DMS53 treated with DMSO at 0.1 percent for 48 hours (cell line): ENCODE measurements around the gene SMIM44.

ENCODE experiments used
- DNase-seq: peaks from one replicate; lab custom pipeline; 2025; ENCODE audit not compliant: unreplicated experiment; lab: John Stamatoyannopoulos, UW

Gene SMIM44

DNA sequence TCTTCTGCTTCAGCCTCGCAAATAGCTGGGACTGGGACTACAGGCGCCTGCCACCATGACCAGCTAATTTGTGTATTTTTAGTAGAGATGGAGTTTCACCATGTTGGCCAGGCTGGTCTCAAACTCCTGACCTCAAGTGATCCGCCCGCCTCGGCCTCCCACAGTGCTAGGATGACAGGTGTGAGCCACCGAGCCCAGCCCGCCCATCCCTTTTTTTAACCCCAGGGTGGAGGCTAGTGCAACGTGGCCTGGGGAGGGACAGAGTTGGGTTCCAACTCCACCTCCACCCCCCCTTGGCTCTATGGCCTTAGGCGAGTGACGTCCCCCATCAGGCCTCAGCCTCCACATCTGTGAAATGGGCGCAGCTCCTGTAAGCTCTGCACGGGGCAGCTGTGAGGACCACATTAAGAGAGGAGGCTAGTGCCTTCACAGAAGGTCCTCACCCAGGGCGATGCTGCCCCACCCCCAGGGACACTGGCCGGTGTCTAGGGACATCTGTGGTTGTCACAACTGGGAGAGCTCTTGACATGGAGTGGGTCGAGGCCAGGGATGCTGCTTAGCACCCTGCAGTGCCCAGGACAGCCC, 40.7 kb downstream of the SMIM44 start:
- no peak for DNase-seq

DNA sequence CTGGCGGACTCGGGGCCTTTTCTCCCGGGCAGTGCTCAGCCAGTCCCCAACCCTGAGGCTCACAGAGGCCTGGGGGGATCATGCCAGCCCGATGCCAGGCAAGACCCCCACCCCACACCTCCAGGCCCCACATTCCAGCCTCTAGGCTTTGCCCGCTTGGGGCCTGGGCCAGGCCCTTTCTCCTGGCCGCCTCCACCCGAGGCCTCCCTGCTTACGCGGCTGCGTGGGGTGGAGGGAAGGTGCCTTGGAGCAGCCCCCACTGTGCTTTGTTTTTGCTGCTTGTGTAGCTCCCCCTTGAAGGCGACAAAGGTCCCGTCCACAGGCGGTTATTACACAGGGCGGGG, 41.3 kb downstream of the SMIM44 start:
- no peak for DNase-seq

DNA sequence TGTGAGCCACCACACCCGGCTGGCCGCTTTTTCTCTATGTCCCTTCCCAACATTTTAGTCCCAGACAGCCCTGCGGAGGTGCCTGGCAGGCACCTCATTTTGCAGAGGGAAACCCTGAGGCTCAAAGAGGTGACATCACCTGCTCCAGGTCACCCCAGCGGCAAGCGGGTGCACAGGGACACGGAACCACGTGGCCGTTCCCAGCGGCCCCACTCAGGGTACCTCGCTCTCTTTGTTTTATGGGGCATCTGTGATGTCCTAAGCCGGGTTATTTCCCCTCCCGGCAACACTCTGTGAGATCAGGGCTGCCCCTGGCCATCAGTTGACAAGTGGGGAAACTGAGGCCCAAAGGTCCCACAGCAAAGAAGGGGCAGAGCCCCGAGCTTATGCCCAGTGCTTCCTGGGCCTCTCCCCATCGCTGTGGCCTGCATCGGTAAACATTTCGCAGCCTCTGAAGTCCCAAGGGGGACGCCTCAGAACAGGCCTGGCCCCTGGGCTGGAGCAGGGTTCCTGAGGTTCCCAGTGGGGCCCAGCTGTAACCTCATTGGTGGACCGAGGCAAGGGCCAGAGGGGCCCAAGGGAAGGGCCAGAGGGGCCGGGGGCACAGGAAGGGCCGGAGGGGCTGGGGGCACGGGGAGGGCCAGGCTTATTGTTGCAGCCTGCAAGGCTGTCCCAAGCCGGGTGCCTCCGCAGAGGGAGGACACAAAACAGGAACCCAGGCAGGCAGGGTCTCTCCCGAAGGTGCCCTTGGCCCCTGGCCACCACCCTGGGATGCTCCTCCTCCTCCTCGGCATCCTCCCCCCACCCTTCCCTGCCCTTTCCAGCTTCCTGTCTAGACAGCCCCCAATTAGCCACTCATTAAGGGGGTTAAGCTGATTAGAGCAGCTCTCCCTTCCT, 41.9 kb downstream of the SMIM44 start:
- DNase-seq, result no peak

DNA sequence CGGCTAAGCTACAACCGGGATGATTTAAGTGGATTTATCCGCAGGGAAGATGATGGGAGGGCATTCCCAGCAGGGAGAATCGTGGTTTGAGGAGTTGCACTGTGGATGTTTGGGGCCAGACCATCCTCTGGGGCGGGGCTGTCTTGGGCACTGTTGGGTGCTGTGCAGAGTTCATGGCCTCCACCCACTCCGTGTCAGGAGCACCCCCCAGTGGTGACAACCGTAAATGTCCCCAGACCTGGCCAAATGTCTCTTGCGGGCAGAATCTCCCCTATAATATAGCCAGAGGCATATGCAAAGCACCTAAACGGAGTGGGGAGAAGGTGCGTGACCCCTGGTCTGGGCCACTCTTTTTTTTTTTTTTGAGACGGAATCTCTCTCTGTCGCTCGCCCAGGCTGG, 43.2 kb downstream of the SMIM44 start:
- no peak for DNase-seq

DNA sequence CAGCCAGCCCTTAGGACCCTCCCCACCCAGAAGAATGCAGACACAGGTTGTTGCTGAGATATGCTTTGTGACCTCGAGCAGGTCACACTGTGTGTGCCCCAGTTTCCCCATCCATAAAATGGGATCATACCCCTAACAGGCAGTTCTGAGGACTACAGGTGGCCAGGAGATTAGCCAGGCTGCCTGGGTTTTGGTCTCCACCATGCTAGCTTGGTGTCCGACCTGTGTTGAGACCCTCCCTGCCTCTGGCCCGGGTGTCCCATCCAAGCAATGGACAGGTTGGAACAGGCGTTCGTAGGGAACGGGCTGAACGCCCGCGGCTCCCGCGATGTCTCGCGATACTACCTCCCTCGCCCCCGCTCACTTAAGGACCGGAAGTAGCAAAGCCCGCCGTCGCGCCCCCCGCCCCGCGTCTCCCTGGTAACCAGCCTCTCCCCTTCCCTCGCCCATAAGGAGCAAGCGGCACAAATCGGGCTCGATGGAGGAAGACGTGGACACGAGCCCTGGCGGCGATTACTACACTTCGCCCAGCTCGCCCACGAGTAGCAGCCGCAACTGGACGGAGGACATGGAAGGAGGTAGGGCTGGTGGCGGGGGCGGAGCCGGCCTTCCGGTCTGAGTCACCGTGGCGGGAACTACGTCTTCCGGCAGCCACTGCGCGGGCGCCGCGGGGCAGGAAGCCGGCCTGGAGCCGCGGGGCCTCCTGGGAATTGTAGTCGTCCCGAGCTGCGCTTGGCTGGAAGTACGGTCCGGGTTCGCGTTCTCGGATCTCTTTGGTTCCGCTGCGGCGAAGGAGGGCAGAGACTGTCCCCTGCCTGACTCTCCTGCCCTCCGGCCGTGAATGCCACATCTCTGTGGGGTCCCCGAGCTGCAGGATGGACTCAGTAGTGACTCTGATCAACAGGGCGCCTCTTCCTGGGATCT, 48.3 kb downstream of the SMIM44 start:
- peak; percentile 77 for DNase-seq

DNA sequence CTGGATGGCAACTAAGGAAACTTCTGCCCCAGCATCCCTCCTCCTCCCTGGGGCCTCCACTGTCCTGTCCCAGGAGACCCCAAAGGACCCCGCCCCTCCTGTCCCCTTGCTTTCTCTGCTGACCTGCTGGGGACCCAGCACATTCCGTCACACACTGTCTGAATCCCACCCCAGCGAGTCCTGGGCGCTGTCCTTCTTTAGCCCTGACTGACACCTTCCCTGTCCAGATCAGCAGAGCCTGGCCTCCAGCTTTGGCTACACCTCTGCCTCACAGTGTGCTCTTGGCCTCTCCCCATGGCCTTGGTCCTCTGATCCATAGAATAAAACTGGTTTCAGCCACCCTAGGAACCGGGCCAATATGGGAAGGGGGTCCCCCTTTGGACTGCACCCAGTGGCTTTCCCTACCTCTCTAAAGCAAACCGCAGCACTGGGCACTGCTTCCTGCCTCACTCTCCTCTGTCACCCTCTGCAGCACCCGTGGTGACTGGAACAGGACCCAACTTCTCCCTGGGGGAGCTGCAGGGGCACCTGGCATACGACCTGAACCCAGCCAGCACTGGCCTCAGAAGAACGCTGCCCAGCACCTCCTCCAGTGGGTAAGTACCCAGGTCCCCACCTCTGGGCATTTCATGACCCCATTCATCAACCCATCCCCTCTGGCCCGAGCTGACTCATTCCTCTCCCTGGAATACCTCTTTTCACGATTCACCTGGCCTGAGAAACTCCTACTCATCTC, 49.3 kb downstream of the SMIM44 start:
- DNase-seq, result no peak

DNA sequence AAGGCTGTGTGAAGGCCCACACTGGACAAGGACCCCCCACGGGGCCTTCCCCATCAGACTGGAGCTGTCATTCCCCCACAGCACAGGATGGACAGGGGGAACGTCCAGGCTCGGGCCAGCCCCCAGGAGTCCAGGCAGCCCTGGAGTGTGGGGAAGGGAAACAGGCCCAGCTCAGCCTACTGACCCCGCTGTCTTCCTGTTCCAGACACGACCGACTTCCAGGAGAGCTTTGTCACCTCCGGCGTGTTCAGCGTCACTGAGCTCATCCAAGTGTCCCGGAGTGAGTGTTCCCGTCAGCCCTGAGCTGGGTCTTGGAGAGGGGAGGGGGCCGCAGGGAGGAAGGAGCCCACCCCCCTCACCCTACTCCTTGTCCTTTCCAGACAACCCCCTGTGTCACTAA, 49.9 kb downstream of the SMIM44 start:
- no peak for DNase-seq
